ENCODE results near the gene ZNF516.

DNA sequence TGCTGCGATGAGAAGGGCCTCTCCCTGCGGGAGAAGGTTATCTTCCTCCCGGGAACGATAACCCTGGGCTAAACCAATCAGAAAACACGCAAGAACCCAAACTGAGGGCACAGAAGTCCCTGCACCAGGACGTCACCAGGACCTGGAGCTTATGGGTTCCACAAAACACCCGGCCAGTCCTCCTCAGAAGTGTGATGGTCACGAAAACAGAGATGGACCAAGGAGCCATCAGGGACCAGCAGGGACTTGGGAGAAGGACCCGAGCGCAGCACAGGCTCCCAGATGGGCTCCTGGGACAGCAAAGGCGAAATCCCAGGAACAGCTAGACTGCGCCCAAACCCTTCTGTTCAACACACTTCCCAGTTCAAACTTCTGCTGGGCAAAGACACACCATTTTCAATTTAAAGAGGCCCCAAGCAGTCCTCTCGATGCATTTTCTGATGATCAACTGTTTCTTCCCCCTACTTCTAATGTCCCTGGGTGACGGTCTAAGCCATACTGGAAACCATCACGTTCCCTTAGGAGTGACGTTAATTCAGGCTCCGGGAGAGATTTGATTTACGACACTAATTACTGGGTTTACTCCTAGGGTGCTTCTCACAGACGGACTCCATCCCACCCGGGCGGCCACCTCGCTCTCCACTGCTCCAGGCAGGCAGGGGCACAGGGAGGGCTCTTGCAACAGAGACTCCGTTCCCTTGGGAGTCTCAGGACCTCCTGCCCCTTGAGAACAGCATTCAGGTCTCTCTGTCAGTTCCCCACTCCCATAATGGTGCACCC, 29.2 kb downstream of the ZNF516 start:
- no peak for TF ChIP-seq EZH2 (IDR thresholded peaks at IDR 0.05; ENCODE audit: insufficient read depth, poor library complexity, severe bottlenecking)
- TF ChIP-seq EZH2phosphoT487 (IDR thresholded peaks at IDR 0.05; ENCODE audit: insufficient read depth, low read depth), result no peak

All from GM23248 (cell line).